Measurements from ENCODE around the gene MSANTD2.

The MSANTD2 gene

GRCh38 chr11:124760205-124760652, 40.0 kb downstream of the MSANTD2 start (continued):
- TF ChIP-seq POU6F1 (CRISPR knock-in tag; IDR thresholded peaks at IDR 0.05; ENCODE audit: borderline replicate concordance, low read depth) (no peak), TSHZ2 (CRISPR knock-in tag; IDR thresholded peaks at IDR 0.05) (no peak), CSDC2 (CRISPR knock-in tag; IDR thresholded peaks at IDR 0.05) (no peak)

- ATAC-seq: no peak
- TF ChIP-seq GLIS3 (CRISPR knock-in tag; IDR thresholded peaks at IDR 0.05): no peak
- no peak for TF ChIP-seq ZFP30 (CRISPR knock-in tag; IDR thresholded peaks at IDR 0.05)
- no peak for TF ChIP-seq SNAI2 (CRISPR knock-in tag; IDR thresholded peaks at IDR 0.05)
- no peak for TF ChIP-seq ZNF8 (CRISPR knock-in tag; IDR thresholded peaks at IDR 0.05)
- TF ChIP-seq ARNTL (CRISPR knock-in tag; IDR thresholded peaks at IDR 0.05; ENCODE audit: borderline replicate concordance, low read depth): no peak
- TF ChIP-seq ESRRG (CRISPR knock-in tag; IDR thresholded peaks at IDR 0.05): no peak
- TF ChIP-seq ZNF565 (CRISPR knock-in tag; conservative IDR thresholded peaks at IDR 0.05; ENCODE audit: low read depth): no peak
- TF ChIP-seq ISL1 (CRISPR knock-in tag; IDR thresholded peaks at IDR 0.05): no peak
- no peak for TF ChIP-seq TOX (CRISPR knock-in tag; IDR thresholded peaks at IDR 0.05; ENCODE audit: borderline replicate concordance)
- no peak for TF ChIP-seq ZC3H10 (CRISPR knock-in tag; IDR thresholded peaks at IDR 0.05)
- TF ChIP-seq CREB5 (CRISPR knock-in tag; IDR thresholded peaks at IDR 0.05; ENCODE audit: low read depth): no peak
- no peak for TF ChIP-seq TSHZ2 (CRISPR knock-in tag; IDR thresholded peaks at IDR 0.05)
- TF ChIP-seq ZFP3 (CRISPR knock-in tag; IDR thresholded peaks at IDR 0.05): no peak
- no peak for TF ChIP-seq RARB (CRISPR knock-in tag; IDR thresholded peaks at IDR 0.05)
Observed at GRCh38 chr11:124759266-124760204, 40.7 kb downstream of the MSANTD2 start.

GRCh38 chr11:124758355-124759265, 41.6 kb downstream of the MSANTD2 start:
- peak; percentile 83 for ATAC-seq
- TF ChIP-seq TCF4 (CRISPR knock-in tag; IDR thresholded peaks at IDR 0.05; ENCODE audit: borderline replicate concordance) (no peak), TOX (CRISPR knock-in tag; IDR thresholded peaks at IDR 0.05; ENCODE audit: borderline replicate concordance) (no peak), GLIS3 (CRISPR knock-in tag; IDR thresholded peaks at IDR 0.05) (no peak), ZC3H10 (CRISPR knock-in tag; IDR thresholded peaks at IDR 0.05) (no peak)

All from SK-N-SH treated with all-trans-retinoic acid at 6 μM for 48 hours (cell line).